Fibroblast of skin of abdomen (primary cell): ENCODE measurements around the gene RGS19.

Experiments
- DNase-seq: peaks from one replicate; pipeline ENCODE4 v3.0.0-alpha.2; 2013

The RGS19 gene

DNA sequence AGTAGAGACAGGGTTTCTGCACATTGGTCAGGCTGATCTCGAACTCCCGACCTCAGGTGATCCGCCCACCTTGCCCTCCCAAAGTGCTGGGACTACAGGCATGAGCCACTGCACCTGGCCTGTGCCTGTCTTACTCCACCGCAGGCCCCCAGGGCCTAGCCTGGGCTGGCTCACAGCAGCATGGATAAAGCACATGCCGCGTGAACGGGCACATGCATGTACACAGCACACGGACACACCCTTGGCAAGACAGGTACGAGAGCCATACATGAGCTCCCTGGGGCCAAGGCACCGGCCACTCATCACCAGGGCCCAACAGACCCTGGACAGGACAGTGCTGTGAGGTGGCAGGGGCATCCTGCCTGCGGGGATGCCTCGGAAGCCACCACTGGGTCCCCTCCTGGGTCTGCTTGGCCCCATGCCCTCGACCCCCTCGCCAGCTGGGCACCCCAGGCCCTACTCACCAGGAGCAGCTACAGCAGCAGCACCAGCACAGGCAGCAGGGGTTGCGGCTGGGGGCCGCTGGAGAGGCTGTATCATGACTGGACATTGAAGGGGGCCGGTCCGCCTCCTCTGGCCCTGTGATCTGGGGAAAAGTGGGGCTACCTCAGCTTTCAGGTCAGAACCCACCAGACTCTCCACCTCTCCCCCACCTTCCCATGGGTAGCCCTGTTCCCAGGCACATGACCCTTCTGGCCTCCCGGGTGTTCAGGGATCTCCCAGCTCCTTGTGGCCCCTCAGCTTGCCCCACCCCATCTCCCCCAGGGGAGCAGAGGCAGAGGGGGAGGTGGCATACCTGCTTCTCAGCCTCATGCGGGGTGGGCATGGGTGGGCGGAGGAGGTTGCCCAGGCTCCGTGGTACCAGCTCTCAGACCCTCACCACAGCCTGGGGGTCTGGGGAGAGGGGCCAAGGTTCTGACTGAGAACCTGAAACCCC, 3.0 kb downstream of the RGS19 start:
- DNase-seq: no peak

DNA sequence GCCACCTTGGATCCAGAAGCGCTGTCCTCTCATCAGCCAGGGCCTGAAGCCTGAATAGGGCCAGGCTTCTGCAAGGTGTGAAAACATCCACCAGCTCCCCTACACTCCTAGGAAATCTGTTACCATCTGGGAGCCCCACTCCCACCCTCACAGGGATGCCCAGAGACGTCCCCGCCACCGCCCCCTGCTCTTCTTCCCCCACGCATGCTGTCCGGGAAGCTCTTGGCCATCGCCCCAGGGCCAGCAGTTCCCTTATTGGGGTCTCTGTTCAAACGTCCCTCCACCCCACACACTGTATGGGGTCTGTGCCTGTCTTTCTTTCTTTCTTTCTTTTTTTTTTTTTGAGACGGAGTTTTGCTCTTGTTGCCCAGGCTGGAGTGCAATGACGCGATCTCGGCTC, 3.8 kb downstream of the RGS19 start:
- no peak for DNase-seq

- DNase-seq: no peak
These were observed 4.4 kb downstream of the RGS19 start for GRCh38 chr20:64074963-64075362.

DNA sequence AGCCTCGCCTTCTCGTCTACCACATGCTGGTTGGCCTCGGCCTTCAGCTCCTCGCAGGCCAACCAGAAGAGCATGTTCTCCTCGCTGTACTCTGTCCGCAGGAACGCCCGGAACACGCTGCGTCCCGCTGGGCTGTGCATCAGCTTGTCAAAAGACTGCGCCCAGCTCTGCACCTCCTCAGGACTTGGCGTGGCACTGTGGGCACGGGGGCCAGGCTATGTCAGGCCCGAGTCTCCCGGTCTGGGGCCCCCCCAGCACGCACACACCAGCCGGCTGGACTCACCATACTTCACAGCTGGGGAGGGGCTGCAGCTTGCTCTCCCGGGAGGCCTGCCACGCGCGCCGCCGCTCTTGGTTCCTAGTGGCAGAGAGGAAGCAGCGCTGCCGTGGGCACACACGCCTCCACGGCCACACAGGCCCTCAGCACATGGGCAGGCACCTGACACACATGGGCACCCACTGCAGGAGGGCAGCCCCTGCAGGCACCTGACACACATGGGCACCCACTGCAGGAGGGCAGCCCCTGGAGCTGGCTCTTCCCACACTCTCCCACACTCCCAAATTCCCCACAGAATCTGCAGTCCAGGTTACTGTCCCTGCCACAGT, 5.0 kb downstream of the RGS19 start:
- DNase-seq: no peak

- DNase-seq: no peak
These were observed 5.7 kb downstream of the RGS19 start for GRCh38 chr20:64073476-64074183.

DNA sequence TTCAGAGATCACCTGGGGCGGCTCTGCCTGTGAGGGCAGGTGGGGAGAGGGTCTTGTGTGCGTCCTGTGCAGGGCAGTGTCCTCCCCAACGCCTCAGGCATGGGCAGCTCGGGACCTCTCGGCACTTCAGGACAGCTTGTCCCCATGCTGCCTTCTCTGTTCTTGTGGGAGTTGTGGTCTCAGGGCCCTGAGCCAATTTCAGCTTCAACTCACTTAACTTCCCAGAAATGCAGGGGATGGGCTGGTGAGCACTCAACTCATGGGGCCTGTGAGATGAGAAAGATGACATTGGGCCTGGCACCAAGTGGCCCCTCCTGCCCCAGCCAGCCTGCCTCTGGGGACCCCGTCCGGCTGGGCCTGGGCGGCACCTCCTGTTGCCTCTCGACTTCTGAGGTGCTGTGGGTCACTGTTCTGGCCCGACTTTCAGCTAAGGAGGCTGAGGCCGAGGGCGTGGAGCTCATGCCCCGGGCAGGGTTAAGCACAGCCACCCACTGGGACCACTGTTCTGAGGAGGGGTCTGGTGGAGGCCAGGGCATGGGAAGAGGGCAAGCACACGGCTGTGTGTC, 6.7 kb downstream of the RGS19 start:
- DNase-seq: no peak

GRCh38 chr20:64071341-64072332, 7.7 kb downstream of the RGS19 start:
- DNase-seq: no peak

GRCh38 chr20:64070244-64070993, 8.9 kb downstream of the RGS19 start:
- DNase-seq: no peak

GRCh38 chr20:64069614-64070243, 9.6 kb downstream of the RGS19 start:
- DNase-seq: peak; percentile 12

- no peak for DNase-seq
These were observed 10.1 kb downstream of the RGS19 start for GRCh38 chr20:64069209-64069613.

- DNase-seq: no peak
These were observed 10.7 kb downstream of the RGS19 start for GRCh38 chr20:64068386-64069208.

- DNase-seq: no peak
These were observed 11.5 kb downstream of the RGS19 start for GRCh38 chr20:64067733-64068307.

- DNase-seq: no peak
These were observed 12.2 kb downstream of the RGS19 start for GRCh38 chr20:64067005-64067632.

- DNase-seq: peak; percentile 51
These were observed 13.4 kb downstream of the RGS19 start for GRCh38 chr20:64065974-64066343.

GRCh38 chr20:64065062-64065973, 14.0 kb downstream of the RGS19 start:
- DNase-seq: no peak

DNA sequence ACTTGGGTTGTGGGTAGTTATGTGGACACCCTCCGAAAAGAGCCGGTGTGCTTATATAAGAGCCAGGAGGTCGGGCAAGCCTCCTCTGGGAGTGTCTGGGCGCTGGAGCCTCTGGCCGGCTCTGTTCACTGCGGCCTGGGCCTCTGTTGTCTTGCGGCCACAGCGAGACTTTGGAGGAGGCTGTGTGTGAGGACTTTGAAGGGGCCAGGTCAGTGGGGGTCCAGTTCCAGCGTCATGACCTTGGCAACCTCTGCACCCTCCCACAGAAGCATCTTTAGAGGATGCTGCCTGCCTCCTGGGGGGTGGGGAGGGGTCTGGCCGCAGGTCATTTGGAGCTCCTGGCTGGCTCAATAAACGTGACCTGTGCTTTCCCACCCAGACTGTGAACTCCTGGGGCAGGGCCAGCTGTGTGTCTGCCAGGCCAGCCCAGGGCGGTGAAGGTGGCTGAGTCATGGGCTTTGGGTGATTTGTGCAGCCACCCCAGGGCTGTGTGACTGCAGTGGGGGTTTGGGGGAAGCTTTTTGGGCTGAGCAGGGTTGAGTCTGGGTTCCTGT, 15.1 kb downstream of the RGS19 start:
- DNase-seq: peak; percentile 51
